ENCODE results near the gene GPRC5A. TPM values are rescaled to one million over a fixed set of nuclear protein-coding genes. Genes with fewer than 3 reads are reported as not detected.

Gene GPRC5A
- total and polyA plus RNA-seq, 2 of the 8 experiments (the other 6 are each of a cell fraction or from before 2014, with no cell fraction given): 1.0 to 1.4 TPM

- Histone ChIP-seq H4K8ac (ENCODE audit: extremely low read depth, insufficient read depth, low read length) (no peak overlapping the region), H3K9me3 (ENCODE audit: insufficient read depth in 2 of 2, low read depth in 1 of 2, low read length in 1 of 2) (no peaks in the 10 kb centered on the region), H3K4me3 (ENCODE audit: extremely low read depth in 1 of 4, insufficient read depth in 2 of 4, low read depth in 3 of 4, low read length in 4 of 4) (no peak overlapping the region), H3K14ac (ENCODE audit: insufficient read length) (no peak overlapping the region), H4K20me1 (replicated peaks in 1 of 2; ENCODE audit: control insufficient read depth in 1 of 2, insufficient read depth in 2 of 2, low read length in 2 of 2) (no peaks in the 10 kb centered on the region), H2BK20ac (ENCODE audit: low read length) (no peak overlapping the region), H3K27me3 (replicated peaks in 1 of 4; ENCODE audit: control insufficient read depth in 3 of 4, extremely low read depth in 1 of 4, insufficient read depth in 3 of 4, low read length in 3 of 4) (peaks cover 0 to 7% (median 6%) of the 10 kb centered on the region in 4 experiments; a peak in 5 of 7 replicates), H3K18ac (ENCODE audit: extremely low read depth, low read length) (no peak overlapping the region), H2BK5ac (ENCODE audit: low read depth, low read length) (no peak overlapping the region), H2AFZ (ENCODE audit: low read length) (no peak overlapping the region), H3K23me2 (ENCODE audit: low read depth, low read length) (no peaks in the 10 kb centered on the region; the same call in 1 of the 2 replicates), H2BK15ac (ENCODE audit: low read length) (no peak overlapping the region), H4K91ac (replicated peaks; ENCODE audit: insufficient read length, low read length) (no peak overlapping the region), H3K36me3 (ENCODE audit: control insufficient read depth in 2 of 4, insufficient read depth in 4 of 4, low read length in 3 of 4) (no peaks in the 10 kb centered on the region; a peak in 1 of 8 replicates), H2BK12ac (ENCODE audit: low read depth, low read length) (no peak overlapping the region), H3K4me1 (replicated peaks in 1 of 4; ENCODE audit: control insufficient read depth in 3 of 4, insufficient read depth in 4 of 4, low read length in 3 of 4) (peaks cover 0 to 4% (median 1%) of the 10 kb centered on the region in 4 experiments; a peak in 3 of 7 replicates), H3K27ac (ENCODE audit: low read depth, low read length) (no peak overlapping the region), H3K79me2 (ENCODE audit: control insufficient read depth in 1 of 2, insufficient read depth in 2 of 2, low read length in 2 of 2) (no peaks in the 10 kb centered on the region), H4K5ac (ENCODE audit: insufficient read length, low read depth, low read length) (no peak overlapping the region), H3K79me1 (ENCODE audit: low read depth, low read length) (no peaks in the 10 kb centered on the region; the same call in 1 of the 2 replicates), H2BK120ac (replicated peaks; ENCODE audit: low read depth, low read length) (no peak overlapping the region), H3K23ac (ENCODE audit: insufficient read length) (no peak overlapping the region), H2AK5ac (ENCODE audit: low read depth, low read length) (no peak overlapping the region), H3K56ac (replicated peaks; ENCODE audit: insufficient read length, low read depth, low read length) (no peak overlapping the region), H3K4ac (replicated peaks; ENCODE audit: insufficient read length, low read depth, low read length) (no peak overlapping the region), H3K4me2 (ENCODE audit: insufficient read depth in 1 of 2, low read depth in 2 of 2, low read length in 2 of 2) (no peak overlapping the region), H3K9ac (replicated peaks in 1 of 4; ENCODE audit: extremely low read depth in 1 of 4, low read depth in 3 of 4, low read length in 3 of 4) (no peak overlapping the region)
- POLR2A ChIA-PET (ENCODE audit: partially characterized antibody): no interaction called here
- FAIRE-seq (no peak), DNase-seq (ENCODE audit: low read depth in 1 of 2, low spot score in 2 of 2) (no peak)
- CTCF ChIA-PET (ENCODE audit: partially characterized antibody): interaction anchor here (0.6 to 2.1 kb wide), 5 partner anchors 13 to 315 kb away, joined by 3 to 8 read pairs (median 3); no protein-coding TSS in a partner anchor
- WGBS, 2 experiments (ENCODE audit: extremely low coverage in 1 of 2, insufficient coverage in 1 of 2, insufficient read length in 1 of 2, insufficient replicate concordance in 2 of 2, low coverage in 1 of 2, low lambda C conversion rate in 2 of 2, missing lambda C conversion rate in 1 of 2): 93% methylated on average over 5 of the region's 6 CpGs; no CpG with 5 or more reads in 1 of the 2 experiments
- no peak for TF ChIP-seq NANOG (IDR thresholded peaks at IDR 0.05; ENCODE audit: insufficient read depth, low read depth, low read length, poor library complexity, severe bottlenecking)
- TF ChIP-seq CHD2 (IDR thresholded peaks at IDR 0.05; ENCODE audit: low read length): no peak
- no peak for TF ChIP-seq MAFK (IDR thresholded peaks at IDR 0.05; ENCODE audit: low read depth, low read length)
- no peak for TF ChIP-seq HDAC2 (IDR thresholded peaks at IDR 0.05; ENCODE audit: borderline replicate concordance in 1 of 2, low read depth in 2 of 2, low read length in 2 of 2)
- TF ChIP-seq SIX5 (IDR thresholded peaks at IDR 0.05; ENCODE audit: low read depth, low read length): no peak
- TF ChIP-seq SAP30 (IDR thresholded peaks at IDR 0.05; ENCODE audit: insufficient read depth, insufficient replicate concordance, low read length): no peak
- TF ChIP-seq FOSL1 (IDR thresholded peaks at IDR 0.05; ENCODE audit: insufficient read depth, low read depth, low read length): no peak
- TF ChIP-seq RAD21 (IDR thresholded peaks at IDR 0.05 in 1 of 2, conservative IDR thresholded peaks at IDR 0.05 in 1 of 2; ENCODE audit: low read depth in 2 of 2, low read length in 2 of 2): no peak
- TF ChIP-seq, protein P1, sequence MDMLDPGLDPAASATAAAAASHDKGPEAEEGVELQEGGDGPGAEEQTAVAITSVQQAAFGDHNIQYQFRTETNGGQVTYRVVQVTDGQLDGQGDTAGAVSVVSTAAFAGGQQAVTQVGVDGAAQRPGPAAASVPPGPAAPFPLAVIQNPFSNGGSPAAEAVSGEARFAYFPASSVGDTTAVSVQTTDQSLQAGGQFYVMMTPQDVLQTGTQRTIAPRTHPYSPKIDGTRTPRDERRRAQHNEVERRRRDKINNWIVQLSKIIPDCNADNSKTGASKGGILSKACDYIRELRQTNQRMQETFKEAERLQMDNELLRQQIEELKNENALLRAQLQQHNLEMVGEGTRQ (IDR thresholded peaks at IDR 0.05; ENCODE audit: low read length): no peak
- no peak for TF ChIP-seq CBX5 (IDR thresholded peaks at IDR 0.05; ENCODE audit: low read depth, low read length)
- no peak for TF ChIP-seq RFX5 (IDR thresholded peaks at IDR 0.05; ENCODE audit: borderline replicate concordance, low read depth, low read length)
- no peak for TF ChIP-seq POU5F1 (IDR thresholded peaks at IDR 0.05; ENCODE audit: low read depth, low read length)
Measured at GRCh38 chr12:12897302-12897701, 5.9 kb downstream of the GPRC5A start.
